ENCODE measurements around the gene BCORL1.

The BCORL1 gene

GRCh38 chrX:130014770-130015169 lies 32.3 kb downstream of the BCORL1 start:
- Histone ChIP-seq H3K36me3 (peaks cover 4% of the 10 kb centered on the region), H3K27me3 (ENCODE audit: insufficient read depth, low read depth, severe bottlenecking) (peaks cover 5% of the 10 kb centered on the region), H3K4me3 (ENCODE audit: low read depth, low read length) (no peak overlapping the region), H3K27ac (no peak overlapping the region), H3K9me3 (ENCODE audit: severe bottlenecking) (no peaks in the 10 kb centered on the region)
- DNase-seq: no peak
- no peak for TF ChIP-seq CTCF (IDR thresholded peaks at IDR 0.05; ENCODE audit: low read depth, low read length)

- Histone ChIP-seq H3K27me3 (ENCODE audit: insufficient read depth, low read depth, severe bottlenecking) (peaks cover 5% of the 10 kb centered on the region), H3K27ac (no peak overlapping the region), H3K36me3 (peaks cover 4% of the 10 kb centered on the region), H3K9me3 (ENCODE audit: severe bottlenecking) (no peaks in the 10 kb centered on the region), H3K4me3 (ENCODE audit: low read depth, low read length) (no peak overlapping the region)
- TF ChIP-seq CTCF (IDR thresholded peaks at IDR 0.05; ENCODE audit: low read depth, low read length): no peak
- DNase-seq: no peak
Measured at GRCh38 chrX:130015181-130015580, 32.7 kb downstream of the BCORL1 start.

- peaks cover 5% of the 10 kb centered on the region for H3K27me3 ChIP-seq (ENCODE audit: insufficient read depth, low read depth, severe bottlenecking)
- peaks cover 4% of the 10 kb centered on the region for H3K36me3 ChIP-seq
- no peak for TF ChIP-seq CTCF (IDR thresholded peaks at IDR 0.05; ENCODE audit: low read depth, low read length)
- no peak overlapping the region for H3K4me3 ChIP-seq (ENCODE audit: low read depth, low read length)
- no peaks in the 10 kb centered on the region for H3K9me3 ChIP-seq (ENCODE audit: severe bottlenecking)
- H3K27ac ChIP-seq: no peak overlapping the region
- DNase-seq: no peak
Measured at GRCh38 chrX:130018143-130018542, 35.7 kb downstream of the BCORL1 start.

- Histone ChIP-seq H3K4me3 (ENCODE audit: low read depth, low read length) (no peak overlapping the region), H3K9me3 (ENCODE audit: severe bottlenecking) (no peaks in the 10 kb centered on the region), H3K27ac (no peak overlapping the region), H3K27me3 (ENCODE audit: insufficient read depth, low read depth, severe bottlenecking) (peaks cover 5% of the 10 kb centered on the region), H3K36me3 (no peaks in the 10 kb centered on the region; the same call in 1 of the 2 replicates)
- DNase-seq: no peak
- no peak for TF ChIP-seq CTCF (IDR thresholded peaks at IDR 0.05; ENCODE audit: low read depth, low read length)
Measured at GRCh38 chrX:130020661-130021324, 38.4 kb downstream of the BCORL1 start.

- Histone ChIP-seq H3K4me3 (ENCODE audit: low read depth, low read length) (no peak overlapping the region), H3K27ac (no peak overlapping the region), H3K36me3 (no peaks in the 10 kb centered on the region; the same call in 1 of the 2 replicates), H3K9me3 (ENCODE audit: severe bottlenecking) (no peaks in the 10 kb centered on the region), H3K27me3 (ENCODE audit: insufficient read depth, low read depth, severe bottlenecking) (no peaks in the 10 kb centered on the region)
- no peak for TF ChIP-seq CTCF (IDR thresholded peaks at IDR 0.05; ENCODE audit: low read depth, low read length)
- peak; percentile 23 for DNase-seq
Measured at GRCh38 chrX:130024127-130024526, 41.7 kb downstream of the BCORL1 start.

GRCh38 chrX:130025256-130025655 lies 42.8 kb downstream of the BCORL1 start:
- Histone ChIP-seq H3K9me3 (ENCODE audit: severe bottlenecking) (no peaks in the 10 kb centered on the region), H3K27ac (no peak overlapping the region), H3K4me3 (ENCODE audit: low read depth, low read length) (no peak overlapping the region), H3K36me3 (no peaks in the 10 kb centered on the region), H3K27me3 (ENCODE audit: insufficient read depth, low read depth, severe bottlenecking) (no peaks in the 10 kb centered on the region)
- TF ChIP-seq CTCF (IDR thresholded peaks at IDR 0.05; ENCODE audit: low read depth, low read length): peak; percentile 36
- DNase-seq: no peak
